ENCODE data around the gene RELT.

Gene RELT

GRCh38 chr11:73346186-73346935 is 29.8 kb upstream of the RELT start:
- intact Hi-C loops (cut with DNase I) = no loop called here
- no peak for DNase-seq

GRCh38 chr11:73347067-73347466 is 29.1 kb upstream of the RELT start:
- intact Hi-C loops (cut with DNase I) = no loop called here
- no peak for DNase-seq

GRCh38 chr11:73348838-73349237 is 27.4 kb upstream of the RELT start:
- no peak for DNase-seq
- intact Hi-C loops (cut with DNase I) = no loop called here

- DNase-seq = no peak
- intact Hi-C loops (cut with DNase I) = no loop called here
Measured at GRCh38 chr11:73349633-73350032, 26.6 kb upstream of the RELT start.

- intact Hi-C loops (cut with DNase I) = loop anchor here (1.0 kb wide), 1 partner anchor 42 kb away; no protein-coding TSS in a partner anchor
- peak in 6 of 10 donors; percentile 51 to 93 (median 56) for DNase-seq
Measured at GRCh38 chr11:73350908-73351636, 25.1 kb upstream of the RELT start.

- DNase-seq = no peak
- intact Hi-C loops (cut with DNase I) = no loop called here
Measured at GRCh38 chr11:73353422-73353821, 22.8 kb upstream of the RELT start.

DNA sequence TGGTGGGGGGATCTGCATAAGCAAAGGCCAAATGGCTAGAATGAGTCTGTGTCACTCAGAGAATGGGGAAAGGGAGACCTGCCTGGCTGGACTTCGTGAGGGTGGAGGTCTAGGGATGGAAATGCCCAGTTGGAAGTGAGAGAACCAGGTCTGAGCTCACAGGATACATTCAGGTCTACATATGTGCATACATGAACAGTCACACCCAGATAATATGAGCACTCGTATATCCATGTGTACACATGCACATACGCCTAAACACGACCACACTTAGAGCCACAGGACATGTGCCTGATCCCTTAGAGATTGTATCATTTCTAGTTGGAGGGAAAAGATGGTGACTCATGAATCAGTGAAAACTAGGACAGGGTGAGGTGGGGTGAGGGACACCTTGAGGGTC is 21.1 kb upstream of the RELT start:
- DNase-seq = no peak
- intact Hi-C loops (cut with DNase I) = no loop called here

- intact Hi-C loops (cut with DNase I) = no loop called here
- no peak for DNase-seq
Measured at GRCh38 chr11:73356979-73357860, 19.0 kb upstream of the RELT start.

GRCh38 chr11:73358071-73358470 is 18.1 kb upstream of the RELT start:
- intact Hi-C loops (cut with DNase I) = no loop called here
- DNase-seq = no peak

DNA sequence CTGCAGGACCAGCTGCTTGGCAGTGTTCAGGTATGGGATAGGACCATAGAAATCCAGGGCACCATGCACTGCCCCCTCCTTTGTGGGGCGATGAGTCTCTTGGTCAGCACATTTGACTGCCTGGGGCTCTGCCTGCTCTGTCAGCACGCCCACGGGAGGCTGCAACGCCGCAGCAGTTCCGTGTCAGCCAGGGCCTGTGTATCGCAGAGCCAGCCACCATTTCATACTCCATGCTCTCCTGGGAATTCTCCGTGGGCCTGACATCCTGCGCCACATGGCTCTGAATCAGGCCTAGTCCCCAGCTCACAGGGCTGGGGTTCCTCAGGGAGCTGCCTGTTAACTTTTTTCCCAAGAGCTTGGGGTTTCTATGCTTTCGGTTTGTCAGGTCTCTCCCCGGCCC is 16.9 kb upstream of the RELT start:
- DNase-seq = peak in 1 of 10 donors; percentile 79
- intact Hi-C loops (cut with DNase I) = no loop called here

GRCh38 chr11:73359930-73360742 is 16.1 kb upstream of the RELT start:
- no peak for DNase-seq
- intact Hi-C loops (cut with DNase I) = no loop called here

DNA sequence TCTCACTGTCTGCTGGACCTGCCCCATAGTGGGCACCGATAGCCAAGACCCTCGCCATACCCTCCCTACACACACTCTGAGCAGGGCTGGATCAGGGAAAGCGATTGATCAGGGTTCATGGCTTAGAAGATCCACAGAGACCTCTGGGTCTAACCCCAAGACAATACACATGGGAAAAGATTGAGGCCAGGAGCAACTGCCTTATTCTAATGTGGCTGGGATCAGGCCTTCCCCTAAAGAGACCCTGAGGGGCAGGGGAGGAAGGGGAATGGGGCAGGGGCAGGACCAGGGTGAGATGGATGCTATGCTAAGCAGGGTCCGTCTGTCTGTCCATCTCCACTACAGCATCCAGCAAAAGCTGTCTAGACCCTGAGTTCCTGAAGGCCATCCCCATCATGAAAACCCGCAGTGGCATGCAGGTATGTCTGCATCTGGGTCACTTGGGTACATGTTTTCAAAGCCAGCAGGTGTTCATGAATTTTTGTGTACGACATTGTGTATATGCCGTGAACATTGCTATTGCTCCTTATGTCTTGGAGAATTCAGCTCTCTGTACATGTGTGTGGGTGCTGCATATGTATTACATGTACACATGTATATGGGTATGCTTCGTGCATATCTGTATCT is 15.3 kb upstream of the RELT start:
- DNase-seq = no peak

GRCh38 chr11:73361953-73362776 is 14.0 kb upstream of the RELT start:
- DNase-seq = no peak
- intact Hi-C loops (cut with DNase I) = no loop called here

More for the DNA sequence above, 15.3 kb upstream of the RELT start:
- intact Hi-C loops (cut with DNase I) = no loop called here

- intact Hi-C loops (cut with DNase I) = no loop called here
- DNase-seq = no peak
Measured at GRCh38 chr11:73363147-73363546, 13.1 kb upstream of the RELT start.

- peak in 1 of 10 donors; percentile 78 for DNase-seq
- intact Hi-C loops (cut with DNase I) = no loop called here
Measured at GRCh38 chr11:73365352-73366264, 10.6 kb upstream of the RELT start.

- DNase-seq = no peak
- intact Hi-C loops (cut with DNase I) = no loop called here
Measured at GRCh38 chr11:73366265-73366610, 10.0 kb upstream of the RELT start.

- DNase-seq = no peak
Measured at GRCh38 chr11:73366953-73367352, 9.2 kb upstream of the RELT start.

GRCh38 chr11:73367482-73368024 is 8.6 kb upstream of the RELT start:
- intact Hi-C loops (cut with DNase I) = no loop called here
- peak in 1 of 10 donors; percentile 76 for DNase-seq

More at GRCh38 chr11:73366953-73367352, 9.2 kb upstream of the RELT start:
- intact Hi-C loops (cut with DNase I) = no loop called here

Measured in posterior cingulate gyrus (tissue), 11 donors.